Measurements from ENCODE around the gene JMJD6.
"Not testable (repeated sequence)": the region's sequence is repeated elsewhere in the genome, so short reads cannot be mapped to it uniquely, and the experiment has no call there.

JMJD6 gene

GRCh38 chr17:76736349-76737081 lies 10.1 kb upstream of the JMJD6 start:
- DNase-seq, result no peak

- no peak for DNase-seq
These were observed 9.4 kb upstream of the JMJD6 start for GRCh38 chr17:76735586-76736348.

GRCh38 chr17:76735006-76735405 lies 8.6 kb upstream of the JMJD6 start:
- no peak for DNase-seq

- no peak for DNase-seq
These were observed 7.9 kb upstream of the JMJD6 start for GRCh38 chr17:76734080-76734840.

- DNase-seq, result no peak
These were observed 7.2 kb upstream of the JMJD6 start for GRCh38 chr17:76733618-76733957.

GRCh38 chr17:76732734-76733617 lies 6.6 kb upstream of the JMJD6 start:
- no peak for DNase-seq

GRCh38 chr17:76731800-76732733 lies 5.7 kb upstream of the JMJD6 start:
- DNase-seq, result not testable (repeated sequence)

GRCh38 chr17:76727745-76728456 lies 1.5 kb upstream of the JMJD6 start:
- no peak for DNase-seq

GRCh38 chr17:76726776-76727718 lies 641 bp upstream of the JMJD6 start, which contains the start of gene METTL23:
METTL23 (plus strand) TSS chr17:76726839; CDS start chr17:76729711, 2,872 bp downstream.
- peak; percentile 40 for DNase-seq

GRCh38 chr17:76725580-76726230 lies 701 bp downstream of the JMJD6 start:
- peak; percentile 46 for DNase-seq

GRCh38 chr17:76723812-76724211 lies 2.6 kb downstream of the JMJD6 start:
- DNase-seq, result no peak

- DNase-seq, result not testable (repeated sequence)
These were observed 3.4 kb downstream of the JMJD6 start for GRCh38 chr17:76722977-76723376.

GRCh38 chr17:76722279-76722678 lies 4.1 kb downstream of the JMJD6 start:
- no peak for DNase-seq

GRCh38 chr17:76721463-76721862 lies 4.9 kb downstream of the JMJD6 start:
- no peak for DNase-seq

- DNase-seq, result no peak
These were observed 5.5 kb downstream of the JMJD6 start for GRCh38 chr17:76720941-76721340.

- DNase-seq, result no peak
These were observed 6.2 kb downstream of the JMJD6 start for GRCh38 chr17:76720211-76720610.

GRCh38 chr17:76718516-76718915 lies 7.9 kb downstream of the JMJD6 start:
- no peak for DNase-seq

- DNase-seq, result no peak
These were observed 9.6 kb downstream of the JMJD6 start for GRCh38 chr17:76716839-76717215.

Data from 8988T (cell line).